Caki2 (cell line): ENCODE measurements around the gene ITGA3. TPM values are rescaled to one million over a fixed set of nuclear protein-coding genes. Genes with fewer than 3 reads are reported as not detected.
A peak's percentile ranks its signal among the peaks of the same experiment; 100 is the strongest.

Source experiments
- DNase-seq: peaks from one replicate; pipeline ENCODE4 v3.0.0-alpha.2; 2015; ENCODE audit warnings: low read depth
- in situ Hi-C: cut with HindIII; loops from 2 replicates; pipeline ENCODE4 v1.10.0; 2016; ENCODE audit warnings: low sequenced_read_pairs, low pct_unique_long_range_greater_than_20kb, mixed read lengths
- total RNA-seq: library from RNA; depleted of rRNA; stranded (reverse); fragments of >200 nt; shearing (Covaris generic); gene quantifications from 2 replicates; pipeline ENCODE4 v1.2.3, GENCODE V29; 2014; ENCODE audit warnings: low replicate concordance

ITGA3 gene
- total RNA-seq, 1 experiment from 2014 or later: 501 TPM

DNA sequence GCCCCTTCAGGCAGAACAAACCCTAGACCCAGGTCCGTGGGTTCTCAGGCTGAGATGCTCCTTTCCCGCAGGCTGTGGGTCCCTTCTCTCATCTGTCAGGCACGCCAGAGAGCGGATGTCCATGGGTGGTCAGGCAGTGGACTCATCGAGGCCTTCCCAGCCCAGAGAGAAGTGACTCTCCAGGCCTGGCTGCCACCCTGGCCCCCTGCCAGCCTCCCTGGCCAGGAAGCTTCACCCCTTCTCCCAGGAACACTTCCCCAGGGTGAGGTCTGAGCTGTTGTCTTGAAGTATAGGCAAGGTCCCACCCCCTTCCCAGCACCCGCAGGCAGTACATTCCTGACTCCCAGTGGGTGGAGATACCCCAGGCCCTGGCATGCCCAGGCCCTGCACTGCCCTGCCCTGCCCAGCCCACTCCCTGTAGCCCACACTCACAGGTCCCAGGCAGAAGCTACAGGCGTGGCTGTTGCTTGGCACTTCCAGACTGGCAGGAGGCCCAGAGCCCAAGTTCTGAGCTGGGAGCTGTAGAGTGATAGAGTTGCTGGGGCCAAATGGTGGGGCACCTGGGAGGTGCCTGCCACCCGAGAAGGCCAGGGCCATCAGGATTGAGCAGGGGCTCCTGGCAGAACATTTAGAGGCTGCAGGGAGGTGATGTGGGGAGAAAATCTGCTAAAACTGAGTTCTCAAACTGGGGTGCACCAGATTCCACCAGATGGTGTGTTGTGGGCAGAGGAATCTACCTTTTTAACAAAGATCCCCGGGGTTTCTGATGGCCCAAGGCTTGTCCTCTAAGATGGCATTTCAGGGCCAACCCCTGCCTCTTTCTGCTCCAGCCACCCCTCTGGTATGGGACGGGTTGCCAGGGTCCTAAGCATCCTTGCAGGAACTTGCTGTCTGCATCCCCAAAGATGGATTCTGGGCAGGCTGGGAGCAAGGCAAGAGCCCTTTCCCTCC, 6.7 kb downstream of the ITGA3 start:
- peak; percentile 99 for DNase-seq
- in situ Hi-C loops: no loop called here

- in situ Hi-C loops: no loop called here
- no peak for DNase-seq
These were observed 7.8 kb downstream of the ITGA3 start for GRCh38 chr17:50063561-50064252.

DNA sequence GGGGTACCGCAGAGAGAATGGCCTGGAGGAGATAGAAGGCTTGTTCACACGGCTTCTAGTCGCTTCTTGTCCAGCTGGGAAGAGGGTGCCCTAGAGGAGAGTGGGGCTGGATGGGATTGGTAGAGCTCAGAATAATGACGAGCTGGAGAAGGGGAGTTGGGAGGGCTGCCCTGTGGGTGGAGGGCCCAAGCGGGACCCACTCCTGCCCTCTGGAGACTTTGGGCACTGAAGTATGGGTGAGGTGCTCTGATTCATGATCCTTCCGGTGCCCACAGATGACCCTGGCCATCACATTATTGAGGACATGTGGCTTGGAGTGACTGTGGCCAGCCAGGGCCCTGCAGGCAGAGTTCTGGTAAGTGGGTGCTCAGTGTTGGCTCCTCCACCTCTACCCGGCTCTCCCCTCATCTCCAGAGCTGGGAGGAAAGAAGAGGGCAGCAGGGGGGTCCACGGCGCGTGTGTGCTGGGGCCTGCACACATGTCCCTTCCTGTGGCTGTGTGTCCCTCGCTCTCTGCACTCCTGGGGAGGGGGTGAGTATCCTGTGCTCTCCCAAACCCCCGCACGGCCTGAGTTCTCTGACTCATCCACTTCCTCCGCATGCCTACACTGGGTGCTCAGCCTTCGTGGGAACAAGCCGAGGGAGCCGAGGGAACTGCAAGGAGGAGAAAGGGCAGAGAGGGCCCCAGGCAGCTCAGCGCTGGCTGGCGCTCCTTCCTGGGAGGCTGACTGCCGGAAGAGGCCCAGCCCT, 8.5 kb downstream of the ITGA3 start:
- in situ Hi-C loops: no loop called here
- peak; percentile 90 for DNase-seq

DNA sequence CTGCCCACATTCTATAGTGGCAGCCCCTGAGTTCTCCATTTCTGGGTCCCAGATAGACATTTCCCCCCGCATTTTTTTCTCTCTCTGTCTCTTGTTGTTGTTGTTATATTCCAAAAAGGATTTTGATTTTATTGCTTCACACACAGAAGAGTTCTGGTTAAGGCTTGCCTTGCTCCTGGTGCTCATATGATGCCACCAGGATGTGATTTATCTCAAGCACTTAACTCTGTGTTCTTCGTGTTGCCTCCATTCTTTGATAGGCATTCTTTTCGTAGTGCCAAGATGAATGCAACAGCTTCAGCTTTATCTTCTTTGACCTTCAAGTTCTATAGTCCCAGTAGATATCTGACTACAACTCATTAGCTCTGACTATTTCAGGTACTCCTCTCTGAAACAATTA, 9.1 kb downstream of the ITGA3 start:
- in situ Hi-C loops: no loop called here
- DNase-seq: no peak

- in situ Hi-C loops: no loop called here
- no peak for DNase-seq
These were observed 11.1 kb downstream of the ITGA3 start for GRCh38 chr17:50066995-50067394.

DNA sequence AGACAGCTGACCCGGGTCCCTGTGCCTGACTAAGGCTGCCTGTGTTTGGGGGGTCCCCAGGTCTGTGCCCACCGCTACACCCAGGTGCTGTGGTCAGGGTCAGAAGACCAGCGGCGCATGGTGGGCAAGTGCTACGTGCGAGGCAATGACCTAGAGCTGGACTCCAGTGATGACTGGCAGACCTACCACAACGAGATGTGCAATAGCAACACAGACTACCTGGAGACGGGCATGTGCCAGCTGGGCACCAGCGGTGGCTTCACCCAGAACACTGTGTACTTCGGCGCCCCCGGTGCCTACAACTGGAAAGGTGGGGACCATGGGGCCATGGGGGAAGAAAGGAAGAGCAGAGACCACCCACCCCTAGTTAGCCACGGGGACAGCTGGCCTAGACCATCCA, 12.1 kb downstream of the ITGA3 start:
- no peak for DNase-seq
- in situ Hi-C loops: no loop called here

GRCh38 chr17:50070908-50071680, 15.2 kb downstream of the ITGA3 start:
- no peak for DNase-seq
- in situ Hi-C loops: no loop called here

DNA sequence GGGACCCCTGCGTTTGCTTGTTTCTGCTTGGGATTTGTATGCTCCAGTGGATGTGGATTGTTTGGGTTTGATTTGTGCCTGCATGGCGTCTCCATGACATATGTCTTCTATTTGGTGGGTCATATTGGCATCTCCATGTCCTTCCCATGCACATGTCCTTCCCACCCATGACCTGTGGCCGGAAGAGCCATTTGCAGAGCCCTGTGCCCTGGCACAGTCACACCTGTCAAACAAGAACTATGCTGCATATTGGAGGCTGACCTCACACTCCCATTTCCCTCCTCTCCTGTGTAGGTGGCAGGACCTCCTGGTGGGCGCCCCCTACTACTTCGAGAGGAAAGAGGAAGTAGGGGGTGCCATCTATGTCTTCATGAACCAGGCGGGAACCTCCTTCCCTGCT, 15.8 kb downstream of the ITGA3 start:
- in situ Hi-C loops: no loop called here
- DNase-seq: no peak

DNA sequence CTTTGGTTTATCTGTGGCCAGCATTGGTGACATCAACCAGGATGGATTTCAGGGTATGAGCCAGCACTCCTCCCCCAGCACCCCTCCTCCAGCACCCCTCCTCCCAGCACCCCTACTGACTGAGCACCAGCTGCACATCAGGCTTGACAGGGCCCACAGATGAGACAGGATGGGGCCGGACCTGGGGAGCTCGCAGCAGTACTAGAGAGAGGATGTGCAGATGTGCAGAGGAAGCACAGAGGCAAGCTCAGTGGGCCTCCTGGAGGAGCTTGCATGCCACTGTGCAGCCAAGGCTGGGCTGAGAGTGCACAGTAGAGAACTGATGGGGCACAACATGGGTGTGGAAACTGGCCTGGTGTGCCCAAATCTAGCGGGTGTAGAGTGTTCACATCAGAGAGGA, 16.2 kb downstream of the ITGA3 start:
- no peak for DNase-seq
- in situ Hi-C loops: no loop called here

DNA sequence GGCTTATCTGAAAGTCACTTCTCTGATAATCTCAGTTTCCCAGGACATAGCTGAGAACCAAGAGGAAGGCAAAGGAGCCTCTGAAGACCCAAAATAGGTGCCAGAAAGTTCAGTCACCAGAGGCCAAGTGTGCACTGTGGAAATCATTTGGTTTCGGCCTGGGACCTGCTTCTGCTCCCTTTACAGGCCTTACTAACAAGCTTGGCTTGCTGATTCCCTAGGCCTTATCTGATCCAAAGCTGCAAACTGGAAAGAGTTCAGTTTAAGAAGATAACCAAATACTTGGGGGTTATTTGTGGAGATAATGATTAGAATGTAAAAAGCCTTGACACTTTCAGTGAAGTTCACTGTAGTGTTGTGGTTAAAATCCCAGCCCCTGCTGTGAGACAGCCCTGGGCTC, 17.0 kb downstream of the ITGA3 start:
- in situ Hi-C loops: no loop called here
- no peak for DNase-seq

- in situ Hi-C loops: no loop called here
- DNase-seq: no peak
These were observed 18.3 kb downstream of the ITGA3 start for GRCh38 chr17:50074227-50074626.

DNA sequence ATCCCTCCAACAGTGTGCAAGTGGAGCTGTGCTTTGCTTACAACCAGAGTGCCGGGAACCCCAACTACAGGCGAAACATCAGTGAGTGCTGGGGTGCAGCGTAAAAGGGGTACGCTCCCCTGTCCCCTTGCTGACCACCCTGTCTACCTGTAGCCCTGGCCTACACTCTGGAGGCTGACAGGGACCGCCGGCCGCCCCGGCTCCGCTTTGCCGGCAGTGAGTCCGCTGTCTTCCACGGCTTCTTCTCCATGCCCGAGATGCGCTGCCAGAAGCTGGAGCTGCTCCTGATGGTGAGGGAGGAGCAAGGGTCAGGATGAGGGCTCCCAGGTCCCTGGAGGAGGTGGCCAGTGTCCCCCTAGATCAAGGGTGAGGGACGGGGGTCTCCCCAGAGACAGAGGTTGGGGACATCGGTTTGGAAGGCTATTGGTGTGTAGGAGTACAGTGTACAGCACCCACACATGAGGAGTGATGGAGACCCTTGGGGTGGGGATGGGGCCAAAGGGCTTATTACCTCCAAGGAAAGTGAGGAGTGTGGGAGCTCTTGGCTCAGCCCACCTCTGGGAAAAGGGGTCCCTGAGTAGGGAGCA, 19.6 kb downstream of the ITGA3 start:
- in situ Hi-C loops: no loop called here
- no peak for DNase-seq

DNA sequence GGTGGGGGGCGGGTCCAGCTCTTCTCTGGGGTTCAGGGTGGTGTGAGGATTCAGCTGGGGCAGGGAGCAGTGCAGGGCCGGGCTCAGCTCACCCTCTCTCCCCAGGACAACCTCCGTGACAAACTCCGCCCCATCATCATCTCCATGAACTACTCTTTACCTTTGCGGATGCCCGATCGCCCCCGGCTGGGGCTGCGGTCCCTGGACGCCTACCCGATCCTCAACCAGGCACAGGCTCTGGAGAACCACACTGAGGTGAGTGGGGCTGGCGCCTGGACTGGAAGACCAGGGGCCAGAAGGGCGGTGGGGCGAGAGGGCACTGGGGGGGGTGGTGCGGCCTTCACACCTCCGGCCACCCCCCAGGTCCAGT, 20.3 kb downstream of the ITGA3 start:
- in situ Hi-C loops: no loop called here
- no peak for DNase-seq

GRCh38 chr17:50076591-50077235, 20.8 kb downstream of the ITGA3 start:
- in situ Hi-C loops: no loop called here

GRCh38 chr17:50078430-50078829, 22.5 kb downstream of the ITGA3 start:
- DNase-seq: no peak
- in situ Hi-C loops: no loop called here

More at GRCh38 chr17:50076591-50077235, 20.8 kb downstream of the ITGA3 start:
- no peak for DNase-seq

DNA sequence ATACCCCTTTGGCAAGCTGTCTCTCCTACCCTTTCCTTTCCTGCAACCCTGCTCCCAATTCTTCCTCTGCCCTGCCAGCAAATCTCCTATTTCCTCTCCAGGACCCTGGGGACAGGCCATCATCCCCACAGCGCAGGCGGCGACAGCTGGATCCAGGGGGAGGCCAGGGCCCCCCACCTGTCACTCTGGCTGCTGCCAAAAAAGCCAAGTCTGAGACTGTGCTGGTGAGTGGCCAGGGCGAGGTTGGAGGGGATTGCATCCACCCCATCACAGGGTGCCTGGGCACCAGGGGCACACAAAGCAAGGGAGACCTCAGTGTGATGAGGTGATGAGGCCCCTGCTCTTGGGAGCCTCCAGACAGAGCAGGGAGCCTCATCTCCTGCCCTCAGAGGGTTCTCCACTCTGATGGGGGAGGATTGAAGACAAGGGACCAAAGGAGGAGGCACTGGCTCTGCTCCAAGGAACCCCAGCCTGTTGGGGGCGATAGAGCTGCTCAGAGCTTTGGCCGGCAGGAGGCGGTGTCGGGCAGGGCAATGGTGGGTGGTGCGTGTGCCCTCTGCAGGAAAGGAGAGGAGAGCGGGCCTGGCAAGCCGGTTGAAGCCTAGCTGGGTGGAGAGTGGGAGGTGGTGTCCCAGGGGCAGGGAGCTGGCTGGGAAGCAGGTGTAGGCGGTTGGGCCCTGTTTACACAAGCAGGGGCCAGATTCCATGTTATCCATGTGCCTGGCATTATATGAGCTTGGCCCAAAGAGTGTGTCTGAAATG, 23.6 kb downstream of the ITGA3 start:
- in situ Hi-C loops: no loop called here
- DNase-seq: no peak

DNA sequence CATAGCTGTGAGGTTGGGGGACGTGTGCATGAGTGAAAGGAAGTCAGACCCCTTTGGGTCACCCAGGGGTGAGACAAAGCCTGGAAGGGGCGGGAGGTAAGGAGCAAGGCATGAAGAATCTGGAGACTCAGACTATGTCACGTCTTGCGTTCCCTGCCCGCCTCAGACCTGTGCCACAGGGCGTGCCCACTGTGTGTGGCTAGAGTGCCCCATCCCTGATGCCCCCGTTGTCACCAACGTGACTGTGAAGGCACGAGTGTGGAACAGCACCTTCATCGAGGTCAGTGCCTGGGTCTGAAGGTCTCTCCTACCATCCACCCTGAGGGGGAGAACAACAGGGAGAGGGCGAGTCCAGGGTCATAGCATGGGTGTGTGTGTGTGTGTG, 24.2 kb downstream of the ITGA3 start:
- no peak for DNase-seq
- in situ Hi-C loops: no loop called here
